ENCODE data around the gene FOCAD. TPM values are rescaled to one million over a fixed set of nuclear protein-coding genes. Genes with fewer than 3 reads are reported as not detected.

FOCAD gene
- total RNA-seq, 6 experiments from 2014 or later, result 31.8 to 46.7 (median 39.2) TPM

DNA sequence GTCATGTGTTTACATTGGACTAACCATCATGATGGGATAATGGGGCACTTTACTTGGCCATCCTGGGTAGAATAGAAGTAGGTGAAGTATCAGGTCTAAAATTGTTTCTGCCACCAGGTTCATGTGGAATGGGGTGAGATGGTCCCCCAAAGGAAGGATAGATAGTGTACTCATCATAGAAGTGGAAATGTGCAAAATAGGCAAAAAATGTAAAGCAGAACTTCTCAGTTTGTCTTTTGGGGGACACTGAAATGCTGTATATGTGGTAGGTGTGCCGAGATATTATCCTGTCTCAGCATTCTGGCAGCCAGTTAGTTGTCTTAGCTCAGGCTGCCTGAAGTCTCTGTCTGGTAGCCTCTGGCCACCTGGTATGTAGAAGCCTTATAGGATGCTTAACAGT, 107.6 kb downstream of the FOCAD start:
- H3K36me3 Mint-ChIP-seq (ENCODE audit: low read depth), result peaks cover 16% of the 10 kb centered on the region; the same call in 1 of the 2 replicates
- H3K4me3 Mint-ChIP-seq, result no peak overlapping the region

DNA sequence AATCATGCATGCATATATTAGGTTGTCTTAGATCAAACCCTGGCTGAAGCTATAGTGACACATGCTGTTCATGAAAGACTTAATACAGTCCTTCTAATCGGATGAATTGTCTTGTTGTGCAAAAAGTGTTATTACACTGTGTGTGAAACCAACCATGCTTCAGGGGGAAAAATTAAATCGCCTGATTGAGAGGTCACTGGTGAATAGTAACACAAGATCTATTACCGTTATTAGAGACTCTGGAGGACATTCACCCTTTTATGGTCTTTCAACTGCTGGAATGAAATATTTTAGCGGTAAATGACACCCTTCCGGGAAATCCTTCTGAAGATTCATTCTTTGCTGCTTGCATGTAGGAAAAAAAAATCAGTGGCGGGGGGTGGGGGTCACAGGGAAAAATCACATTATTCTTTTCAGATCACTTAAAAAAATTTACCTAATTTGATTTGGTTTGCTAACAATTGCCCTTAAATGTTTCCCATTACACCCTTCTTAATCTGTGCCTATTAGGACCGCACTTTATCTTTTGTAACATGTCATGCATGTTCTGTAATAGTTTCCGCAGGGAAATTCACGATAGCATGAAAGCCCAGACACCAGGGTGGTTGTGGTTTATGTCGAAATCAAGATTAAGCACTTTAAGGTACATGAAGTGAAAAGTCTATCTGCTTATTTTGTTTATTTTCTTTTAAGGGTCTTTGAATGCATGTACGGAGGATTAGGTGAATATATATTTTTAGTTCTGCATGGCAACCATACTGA, 120.6 kb downstream of the FOCAD start:
- H3K36me3 Mint-ChIP-seq (ENCODE audit: low read depth), result no peaks in the 10 kb centered on the region
- H3K27me3 Mint-ChIP-seq (ENCODE audit: insufficient read depth), result no peaks in the 10 kb centered on the region
- H3K4me3 Mint-ChIP-seq, result no peak overlapping the region
- H3K27ac Mint-ChIP-seq, result no peak overlapping the region
- TF ChIP-seq, protein P1, sequence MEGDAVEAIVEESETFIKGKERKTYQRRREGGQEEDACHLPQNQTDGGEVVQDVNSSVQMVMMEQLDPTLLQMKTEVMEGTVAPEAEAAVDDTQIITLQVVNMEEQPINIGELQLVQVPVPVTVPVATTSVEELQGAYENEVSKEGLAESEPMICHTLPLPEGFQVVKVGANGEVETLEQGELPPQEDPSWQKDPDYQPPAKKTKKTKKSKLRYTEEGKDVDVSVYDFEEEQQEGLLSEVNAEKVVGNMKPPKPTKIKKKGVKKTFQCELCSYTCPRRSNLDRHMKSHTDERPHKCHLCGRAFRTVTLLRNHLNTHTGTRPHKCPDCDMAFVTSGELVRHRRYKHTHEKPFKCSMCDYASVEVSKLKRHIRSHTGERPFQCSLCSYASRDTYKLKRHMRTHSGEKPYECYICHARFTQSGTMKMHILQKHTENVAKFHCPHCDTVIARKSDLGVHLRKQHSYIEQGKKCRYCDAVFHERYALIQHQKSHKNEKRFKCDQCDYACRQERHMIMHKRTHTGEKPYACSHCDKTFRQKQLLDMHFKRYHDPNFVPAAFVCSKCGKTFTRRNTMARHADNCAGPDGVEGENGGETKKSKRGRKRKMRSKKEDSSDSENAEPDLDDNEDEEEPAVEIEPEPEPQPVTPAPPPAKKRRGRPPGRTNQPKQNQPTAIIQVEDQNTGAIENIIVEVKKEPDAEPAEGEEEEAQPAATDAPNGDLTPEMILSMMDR (IDR thresholded peaks at IDR 0.05), result no peak
- no peak for DNase-seq
- H3K9me3 Mint-ChIP-seq, result no peaks in the 10 kb centered on the region
- no peaks in the 10 kb centered on the region for H3K4me1 Mint-ChIP-seq (ENCODE audit: low read depth)

More for the DNA sequence above, 107.6 kb downstream of the FOCAD start:
- TF ChIP-seq, protein P1 (IDR thresholded peaks at IDR 0.05), result no peak
- Mint-ChIP-seq H3K9me3 (no peaks in the 10 kb centered on the region), H3K4me1 (ENCODE audit: low read depth) (no peaks in the 10 kb centered on the region), H3K27me3 (ENCODE audit: insufficient read depth) (no peaks in the 10 kb centered on the region), H3K27ac (no peak overlapping the region)
- DNase-seq, result no peak

DNA sequence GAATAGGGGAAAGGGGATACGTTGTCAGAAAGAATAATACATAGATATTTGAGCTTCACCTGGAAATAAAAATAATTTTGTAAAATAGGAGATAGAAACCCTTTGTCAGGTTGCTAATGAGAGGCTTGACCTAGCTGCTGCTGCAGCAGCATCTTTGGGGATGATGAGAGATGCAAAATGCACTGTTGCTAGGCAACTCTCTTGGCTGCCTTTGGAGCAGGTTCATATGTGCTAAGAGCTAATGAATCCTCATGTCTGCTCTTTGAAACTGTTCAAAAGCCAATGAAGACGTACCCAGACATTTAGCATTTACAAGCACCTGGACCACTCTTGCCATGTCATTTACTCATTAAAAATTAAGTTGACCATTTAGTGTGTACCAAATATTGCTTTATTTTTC, 121.7 kb downstream of the FOCAD start:
- Mint-ChIP-seq H3K27me3 (ENCODE audit: insufficient read depth) (no peaks in the 10 kb centered on the region), H3K36me3 (ENCODE audit: low read depth) (no peaks in the 10 kb centered on the region), H3K27ac (no peak overlapping the region), H3K9me3 (no peaks in the 10 kb centered on the region), H3K4me1 (ENCODE audit: low read depth) (no peaks in the 10 kb centered on the region), H3K4me3 (no peak overlapping the region)
- TF ChIP-seq, protein P1 (IDR thresholded peaks at IDR 0.05), result no peak
- DNase-seq, result no peak

DNA sequence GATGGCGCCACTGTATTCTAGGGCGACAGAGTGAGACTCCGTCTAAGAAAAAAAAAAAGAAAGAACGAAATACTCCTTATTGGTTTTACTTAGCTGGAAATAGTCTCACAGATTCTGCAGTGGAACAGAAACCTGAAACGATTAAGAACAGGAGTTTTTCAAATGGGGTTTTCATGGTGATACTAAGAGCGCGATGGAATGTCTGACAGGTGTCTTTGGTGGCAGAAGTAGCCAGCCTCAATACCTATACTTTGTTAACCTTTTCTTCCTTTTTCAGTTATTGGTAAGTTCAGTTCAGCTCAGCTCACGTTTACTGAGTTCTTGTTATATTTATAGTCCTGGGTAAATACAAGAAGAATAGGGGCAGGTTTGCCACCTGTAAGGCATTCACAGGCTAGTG, 123.9 kb downstream of the FOCAD start:
- Mint-ChIP-seq H3K4me1 (ENCODE audit: low read depth) (peaks cover 9% of the 10 kb centered on the region), H3K4me3 (no peak overlapping the region), H3K36me3 (ENCODE audit: low read depth) (peaks cover 7% of the 10 kb centered on the region; the same call in 1 of the 2 replicates), H3K27ac (no peak overlapping the region), H3K9me3 (no peaks in the 10 kb centered on the region), H3K27me3 (ENCODE audit: insufficient read depth) (no peaks in the 10 kb centered on the region)
- DNase-seq, result no peak
- TF ChIP-seq, protein P1 (IDR thresholded peaks at IDR 0.05), result no peak

DNA sequence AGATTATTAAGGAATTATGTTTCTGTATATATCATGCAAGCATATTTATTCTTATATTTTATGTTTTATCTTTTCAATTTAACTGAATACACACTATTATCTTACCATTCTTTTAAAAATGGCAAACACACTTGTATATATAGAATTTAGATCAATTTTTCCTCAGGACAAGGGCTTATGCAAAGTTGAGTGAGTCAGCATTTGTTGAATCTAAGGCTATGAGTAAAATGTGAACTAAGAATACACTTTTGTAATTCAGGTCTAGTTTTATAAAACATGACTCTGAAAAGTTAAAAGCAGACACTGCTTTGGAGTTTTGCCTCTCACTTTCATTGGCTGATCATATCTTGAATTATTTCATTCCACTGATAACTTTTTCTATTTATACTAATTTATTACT, 127.8 kb downstream of the FOCAD start:
- DNase-seq, result peak; percentile 14
- H3K27me3 Mint-ChIP-seq (ENCODE audit: insufficient read depth), result no peaks in the 10 kb centered on the region
- TF ChIP-seq, protein P1 (IDR thresholded peaks at IDR 0.05), result no peak
- peaks cover 17% of the 10 kb centered on the region for H3K4me1 Mint-ChIP-seq (ENCODE audit: low read depth)
- no peak overlapping the region for H3K4me3 Mint-ChIP-seq
- no peaks in the 10 kb centered on the region for H3K9me3 Mint-ChIP-seq
- H3K27ac Mint-ChIP-seq, result no peak overlapping the region; the same call in 1 of the 2 replicates
- H3K36me3 Mint-ChIP-seq (ENCODE audit: low read depth), result peaks cover 9% of the 10 kb centered on the region; the same call in 1 of the 2 replicates

Measured in HFFc6 (cell line).